MCF 10A (cell line): ENCODE results near the gene STXBP5L. TPM values are rescaled to one million over a fixed set of nuclear protein-coding genes. Genes with fewer than 3 reads are reported as not detected.

Experiments
- BruUV-seq: library from RNA; stranded (reverse); fragments of 400-500 nt; replicated peaks from 2 replicates; lab custom pipeline; 2021; lab: Mats Ljungman, UMichigan
- CTCF ChIA-PET: fragments of 300-600 bp; sonication (Branson Sonifier 250); formaldehyde crosslinking; extraction: SDS; loops from one replicate; lab custom pipeline; 2021; ENCODE audit warnings: antibody characterized with exemption, inconsistent platforms; lab: Yijun Ruan, JAX
- POLR2A ChIA-PET: fragments of 300-600, 350-650 bp; sonication (Branson Sonifier 250); formaldehyde crosslinking; extraction: SDS; loops from one replicate; lab custom pipeline; 2020; ENCODE audit warnings: antibody characterized with exemption, inconsistent platforms; lab: Yijun Ruan, JAX
- DNase-seq: peaks from one replicate; pipeline ENCODE4 v3.0.0-alpha.2; 2018; ENCODE audit not compliant: unreplicated experiment
- H3K27ac Mint-ChIP-seq: one replicate; pipeline ENCODE4 v1.8.0; 2022; ENCODE audit warnings: mild to moderate bottlenecking, low read depth, mixed read lengths; ENCODE audit not compliant: unreplicated experiment
- H3K27me3 Mint-ChIP-seq: one replicate; pipeline ENCODE4 v1.8.0; 2022; ENCODE audit warnings: mixed read lengths; ENCODE audit not compliant: insufficient read depth, unreplicated experiment
- H3K36me3 Mint-ChIP-seq: one replicate; pipeline ENCODE4 v1.8.0; 2022; ENCODE audit warnings: mild to moderate bottlenecking, moderate library complexity, mixed read lengths; ENCODE audit not compliant: insufficient read depth, unreplicated experiment
- H3K4me1 Mint-ChIP-seq: one replicate; pipeline ENCODE4 v1.8.0; 2022; ENCODE audit warnings: mixed read lengths; ENCODE audit not compliant: insufficient read depth, unreplicated experiment
- H3K4me3 Mint-ChIP-seq: one replicate; pipeline ENCODE4 v1.8.0; 2022; ENCODE audit warnings: mild to moderate bottlenecking, moderate library complexity, mixed read lengths; ENCODE audit not compliant: unreplicated experiment
- H3K9me3 Mint-ChIP-seq: one replicate; pipeline ENCODE4 v1.8.0; 2022; ENCODE audit warnings: mixed read lengths; ENCODE audit not compliant: unreplicated experiment
- CTCF ChIP-seq: fragments of 200-600 bp; IDR thresholded peaks from one replicate; pipeline ENCODE4 v1.8.0; 2022; ENCODE audit warnings: antibody characterized with exemption, mild to moderate bottlenecking; ENCODE audit not compliant: unreplicated experiment
- intact Hi-C: fragments of 100-400 bp; cut with micrococcal nuclease; formaldehyde crosslinking; loops from 2 replicates; pipeline ENCODE4 v1.14.1; 2022
- total RNA-seq: library from RNA; stranded (reverse); gene quantifications from 2 replicates; pipeline ENCODE4 v1.2.3, GENCODE V29; 2022

Gene STXBP5L
- total RNA-seq, 1 experiment from 2014 or later, result not detected

GRCh38 chr3:121232309-121233225, 324.6 kb downstream of the STXBP5L start:
- Mint-ChIP-seq H3K9me3 (no peaks in the 10 kb centered on the region), H3K4me3 (no peak overlapping the region), H3K27ac (peak overlapping the region; percentile 25), H3K4me1 (peaks cover 11% of the 10 kb centered on the region), H3K27me3 (no peaks in the 10 kb centered on the region), H3K36me3 (no peaks in the 10 kb centered on the region)
- ChIA-PET CTCF (no interaction called here), POLR2A (no interaction called here)
- no TSS peak for BruUV-seq
- intact Hi-C loops, result no loop called here
- DNase-seq, result peak; percentile 11
- no peak for TF ChIP-seq CTCF

GRCh38 chr3:121243208-121243607, 335.2 kb downstream of the STXBP5L start:
- POLR2A ChIA-PET, result no interaction called here
- no peak overlapping the region for H3K27ac Mint-ChIP-seq
- intact Hi-C loops, result no loop called here
- no TSS peak for BruUV-seq
- no peaks in the 10 kb centered on the region for H3K9me3 Mint-ChIP-seq
- peaks cover 5% of the 10 kb centered on the region for H3K4me1 Mint-ChIP-seq
- H3K36me3 Mint-ChIP-seq, result no peaks in the 10 kb centered on the region
- CTCF ChIA-PET, result interaction anchor here (0.6 kb wide), 1 partner anchor 10 kb away, joined by 3 read pairs; no protein-coding TSS in a partner anchor
- no peak for DNase-seq
- no peak overlapping the region for H3K4me3 Mint-ChIP-seq
- no peak for TF ChIP-seq CTCF
- H3K27me3 Mint-ChIP-seq, result no peaks in the 10 kb centered on the region

- no peak overlapping the region for H3K27ac Mint-ChIP-seq
- BruUV-seq, result no TSS peak
- no peak for DNase-seq
- intact Hi-C loops, result no loop called here
- TF ChIP-seq CTCF, result no peak
- H3K4me1 Mint-ChIP-seq, result no peaks in the 10 kb centered on the region
- H3K9me3 Mint-ChIP-seq, result no peaks in the 10 kb centered on the region
- ChIA-PET POLR2A (interaction anchor here (0.7 kb wide), 1 partner anchor 510 kb away, joined by 4 read pairs; the partner anchor contains the start of gene GTF2E1), CTCF (interaction anchor here (0.6 kb wide), 1 partner anchor 137 kb away, joined by 3 read pairs; no protein-coding TSS in a partner anchor)
- no peaks in the 10 kb centered on the region for H3K27me3 Mint-ChIP-seq
- H3K36me3 Mint-ChIP-seq, result no peaks in the 10 kb centered on the region
- H3K4me3 Mint-ChIP-seq, result no peak overlapping the region
These were observed 344.7 kb downstream of the STXBP5L start for GRCh38 chr3:121252676-121253075.

- TF ChIP-seq CTCF, result no peak
- no peak for DNase-seq
- CTCF ChIA-PET, result no interaction called here
- Mint-ChIP-seq H3K9me3 (peaks cover 11% of the 10 kb centered on the region), H3K4me1 (no peaks in the 10 kb centered on the region), H3K4me3 (no peak overlapping the region), H3K36me3 (no peaks in the 10 kb centered on the region), H3K27ac (peak overlapping the region; percentile 14), H3K27me3 (no peaks in the 10 kb centered on the region)
- POLR2A ChIA-PET, result no interaction called here
- intact Hi-C loops, result no loop called here
- BruUV-seq, result no TSS peak
These were observed 361.4 kb downstream of the STXBP5L start for GRCh38 chr3:121269389-121269788.
